ENCODE measurements around the gene MANF. TPM values are rescaled to one million over a fixed set of nuclear protein-coding genes. Genes with fewer than 3 reads are reported as not detected.

Gene MANF
- total and polyA plus RNA-seq, 2 of the 13 experiments (the other 11 are each of a cell fraction or from before 2014, with no cell fraction given), result 55.4 to 269 TPM

DNA sequence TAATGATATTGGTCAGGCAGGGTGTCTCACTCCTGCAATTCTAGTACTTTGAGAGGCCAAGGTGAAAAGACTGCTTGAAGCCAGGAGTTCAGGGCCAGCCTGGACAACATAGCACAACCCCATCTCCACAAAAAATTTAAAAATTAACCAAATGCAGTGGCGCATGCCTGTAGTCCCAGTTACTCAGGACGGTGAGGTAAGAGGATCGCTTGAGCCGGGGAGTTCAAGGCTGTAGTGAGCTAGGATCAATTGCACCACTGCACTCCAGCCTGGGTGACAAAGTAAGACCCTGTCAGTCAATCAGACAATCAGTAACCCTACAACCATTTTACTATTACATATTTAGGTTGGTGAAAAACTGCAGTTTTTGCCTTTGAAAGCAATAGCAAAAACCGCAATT lies 49.0 kb downstream of the MANF start:
- Histone ChIP-seq H3K4me2 (ENCODE audit: low read depth, low read length) (no peak overlapping the region), H3K79me2 (ENCODE audit: insufficient read depth, low read length) (no peaks in the 10 kb centered on the region), H3K27ac (ENCODE audit: extremely low read length, insufficient read depth, low read length) (peak overlapping the region; percentile 59), H3K4me1 (ENCODE audit: insufficient read depth, low read length) (peaks cover 8% of the 10 kb centered on the region; the same call in 1 of the 2 replicates), H4K20me1 (ENCODE audit: insufficient read depth, low read length) (no peaks in the 10 kb centered on the region), H3K9me3 (ENCODE audit: low read length) (no peaks in the 10 kb centered on the region), H3K4me3 (replicated peaks in 1 of 3; ENCODE audit: insufficient read depth in 1 of 3, low read depth in 2 of 3, low read length in 3 of 3) (no peak overlapping the region), H3K36me3 (replicated peaks in 1 of 2; ENCODE audit: control insufficient read depth in 1 of 2, insufficient read depth in 2 of 2, low read length in 2 of 2) (peaks cover 9 to 47% of the 10 kb centered on the region in 2 experiments), H3K27me3 (ENCODE audit: control insufficient read depth in 1 of 2, insufficient read depth in 2 of 2, low read length in 2 of 2) (no peaks in the 10 kb centered on the region), H3K9ac (ENCODE audit: insufficient read depth, low read depth, low read length) (no peak overlapping the region), H2AFZ (ENCODE audit: low read length) (no peak overlapping the region)
- DNase-seq (ENCODE audit: low spot score) (peak; percentile 21), ATAC-seq (peak; percentile 96), FAIRE-seq (no peak)
- no TSS peak for BruUV-seq (replicated peaks)
- CTCF ChIA-PET (ENCODE audit: low intra/inter-chr PET ratio, low total read pairs), result interaction anchor here (1.0 to 1.2 kb wide), 2 partner anchors 43 to 45 kb away, joined by 3 to 4 read pairs; partner anchors contain the start of gene RBM15B
- WGBS (ENCODE audit: low lambda C conversion rate), result 88% methylated on average over 3 of the region's 5 CpGs
- in situ Hi-C loops (cut with HindIII; ENCODE audit: extremely low pct_ligation_motif_present, low pct_unique_long_range_greater_than_20kb), result no loop called here
- POLR2A ChIA-PET, result no interaction called here
- intact Hi-C loops (cut with micrococcal nuclease; ENCODE audit: unreplicated experiment), result loop anchor here (2.0 kb wide), 1 partner anchor 43 kb away; the partner anchor contains the start of gene RBM15B
- no peak for TF ChIP-seq ZNF337 (CRISPR knock-in tag; IDR thresholded peaks at IDR 0.05; ENCODE audit: borderline replicate concordance, low read depth)
- no peak for TF ChIP-seq ZNF460 (CRISPR knock-in tag; IDR thresholded peaks at IDR 0.05; ENCODE audit: borderline replicate concordance)
- peak; percentile 48 for TF ChIP-seq HNF4A (CRISPR knock-in tag; IDR thresholded peaks at IDR 0.05)
- TF ChIP-seq SP1 (IDR thresholded peaks at IDR 0.05), result no peak
- TF ChIP-seq SP1 (CRISPR knock-in tag; IDR thresholded peaks at IDR 0.05), result no peak
- TF ChIP-seq ZNF30 (CRISPR knock-in tag; IDR thresholded peaks at IDR 0.05), result no peak
- TF ChIP-seq FIP1L1 (IDR thresholded peaks at IDR 0.05; ENCODE audit: borderline replicate concordance, insufficient read depth, low read depth, low read length), result no peak
- no peak for TF ChIP-seq ZNF556 (CRISPR knock-in tag; IDR thresholded peaks at IDR 0.05; ENCODE audit: borderline replicate concordance)
- TF ChIP-seq ZNF33B (CRISPR knock-in tag; IDR thresholded peaks at IDR 0.05), result no peak
- 0 out of 2 replicates have a peak, but pooled peaks have one; percentile 11 for TF ChIP-seq ZMYM4 (CRISPR knock-in tag; IDR thresholded peaks at IDR 0.05)
- TF ChIP-seq ZNF329 (CRISPR knock-in tag; IDR thresholded peaks at IDR 0.05; ENCODE audit: low read depth), result no peak
- TF ChIP-seq, protein P1, sequence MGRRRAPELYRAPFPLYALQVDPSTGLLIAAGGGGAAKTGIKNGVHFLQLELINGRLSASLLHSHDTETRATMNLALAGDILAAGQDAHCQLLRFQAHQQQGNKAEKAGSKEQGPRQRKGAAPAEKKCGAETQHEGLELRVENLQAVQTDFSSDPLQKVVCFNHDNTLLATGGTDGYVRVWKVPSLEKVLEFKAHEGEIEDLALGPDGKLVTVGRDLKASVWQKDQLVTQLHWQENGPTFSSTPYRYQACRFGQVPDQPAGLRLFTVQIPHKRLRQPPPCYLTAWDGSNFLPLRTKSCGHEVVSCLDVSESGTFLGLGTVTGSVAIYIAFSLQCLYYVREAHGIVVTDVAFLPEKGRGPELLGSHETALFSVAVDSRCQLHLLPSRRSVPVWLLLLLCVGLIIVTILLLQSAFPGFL (CRISPR knock-in tag; IDR thresholded peaks at IDR 0.05), result no peak
- TF ChIP-seq ZNF790 (CRISPR knock-in tag; IDR thresholded peaks at IDR 0.05; ENCODE audit: borderline replicate concordance), result no peak
- no peak for TF ChIP-seq MTF2 (CRISPR knock-in tag; IDR thresholded peaks at IDR 0.05; ENCODE audit: borderline replicate concordance)
- TF ChIP-seq BHLHE40 (IDR thresholded peaks at IDR 0.05; ENCODE audit: low read length), result no peak
- TF ChIP-seq, protein P2, sequence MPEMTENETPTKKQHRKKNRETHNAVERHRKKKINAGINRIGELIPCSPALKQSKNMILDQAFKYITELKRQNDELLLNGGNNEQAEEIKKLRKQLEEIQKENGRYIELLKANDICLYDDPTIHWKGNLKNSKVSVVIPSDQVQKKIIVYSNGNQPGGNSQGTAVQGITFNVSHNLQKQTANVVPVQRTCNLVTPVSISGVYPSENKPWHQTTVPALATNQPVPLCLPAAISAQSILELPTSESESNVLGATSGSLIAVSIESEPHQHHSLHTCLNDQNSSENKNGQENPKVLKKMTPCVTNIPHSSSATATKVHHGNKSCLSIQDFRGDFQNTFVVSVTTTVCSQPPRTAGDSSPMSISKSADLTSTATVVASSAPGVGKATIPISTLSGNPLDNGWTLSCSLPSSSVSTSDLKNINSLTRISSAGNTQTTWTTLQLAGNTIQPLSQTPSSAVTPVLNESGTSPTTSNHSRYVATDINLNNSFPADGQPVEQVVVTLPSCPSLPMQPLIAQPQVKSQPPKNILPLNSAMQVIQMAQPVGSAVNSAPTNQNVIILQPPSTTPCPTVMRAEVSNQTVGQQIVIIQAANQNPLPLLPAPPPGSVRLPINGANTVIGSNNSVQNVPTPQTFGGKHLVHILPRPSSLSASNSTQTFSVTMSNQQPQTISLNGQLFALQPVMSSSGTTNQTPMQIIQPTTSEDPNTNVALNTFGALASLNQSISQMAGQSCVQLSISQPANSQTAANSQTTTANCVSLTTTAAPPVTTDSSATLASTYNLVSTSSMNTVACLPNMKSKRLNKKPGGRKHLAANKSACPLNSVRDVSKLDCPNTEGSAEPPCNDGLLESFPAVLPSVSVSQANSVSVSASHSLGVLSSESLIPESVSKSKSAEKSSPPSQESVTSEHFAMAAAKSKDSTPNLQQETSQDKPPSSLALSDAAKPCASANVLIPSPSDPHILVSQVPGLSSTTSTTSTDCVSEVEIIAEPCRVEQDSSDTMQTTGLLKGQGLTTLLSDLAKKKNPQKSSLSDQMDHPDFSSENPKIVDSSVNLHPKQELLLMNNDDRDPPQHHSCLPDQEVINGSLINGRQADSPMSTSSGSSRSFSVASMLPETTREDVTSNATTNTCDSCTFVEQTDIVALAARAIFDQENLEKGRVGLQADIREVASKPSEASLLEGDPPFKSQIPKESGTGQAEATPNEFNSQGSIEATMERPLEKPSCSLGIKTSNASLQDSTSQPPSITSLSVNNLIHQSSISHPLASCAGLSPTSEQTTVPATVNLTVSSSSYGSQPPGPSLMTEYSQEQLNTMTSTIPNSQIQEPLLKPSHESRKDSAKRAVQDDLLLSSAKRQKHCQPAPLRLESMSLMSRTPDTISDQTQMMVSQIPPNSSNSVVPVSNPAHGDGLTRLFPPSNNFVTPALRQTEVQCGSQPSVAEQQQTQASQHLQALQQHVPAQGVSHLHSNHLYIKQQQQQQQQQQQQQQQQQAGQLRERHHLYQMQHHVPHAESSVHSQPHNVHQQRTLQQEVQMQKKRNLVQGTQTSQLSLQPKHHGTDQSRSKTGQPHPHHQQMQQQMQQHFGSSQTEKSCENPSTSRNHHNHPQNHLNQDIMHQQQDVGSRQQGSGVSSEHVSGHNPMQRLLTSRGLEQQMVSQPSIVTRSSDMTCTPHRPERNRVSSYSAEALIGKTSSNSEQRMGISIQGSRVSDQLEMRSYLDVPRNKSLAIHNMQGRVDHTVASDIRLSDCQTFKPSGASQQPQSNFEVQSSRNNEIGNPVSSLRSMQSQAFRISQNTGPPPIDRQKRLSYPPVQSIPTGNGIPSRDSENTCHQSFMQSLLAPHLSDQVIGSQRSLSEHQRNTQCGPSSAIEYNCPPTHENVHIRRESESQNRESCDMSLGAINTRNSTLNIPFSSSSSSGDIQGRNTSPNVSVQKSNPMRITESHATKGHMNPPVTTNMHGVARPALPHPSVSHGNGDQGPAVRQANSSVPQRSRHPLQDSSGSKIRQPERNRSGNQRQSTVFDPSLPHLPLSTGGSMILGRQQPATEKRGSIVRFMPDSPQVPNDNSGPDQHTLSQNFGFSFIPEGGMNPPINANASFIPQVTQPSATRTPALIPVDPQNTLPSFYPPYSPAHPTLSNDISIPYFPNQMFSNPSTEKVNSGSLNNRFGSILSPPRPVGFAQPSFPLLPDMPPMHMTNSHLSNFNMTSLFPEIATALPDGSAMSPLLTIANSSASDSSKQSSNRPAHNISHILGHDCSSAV (CRISPR knock-in tag; IDR thresholded peaks at IDR 0.05; ENCODE audit: borderline replicate concordance), result no peak
- no peak for TF ChIP-seq ZKSCAN1 (IDR thresholded peaks at IDR 0.05; ENCODE audit: low read length)

Measured in HepG2 (cell line).